IMR-90 (cell line): ENCODE results near the gene SPDEF. TPM values are rescaled to one million over a fixed set of nuclear protein-coding genes. Genes with fewer than 3 reads are reported as not detected.

ENCODE experiments used
- ATAC-seq: fragments of 200-7000 bp; cut with Tn5 transposase; 2 replicates; pipeline ENCODE4 v1.9.1; 2020; ENCODE audit warnings: low read depth, mild to moderate bottlenecking, moderate library complexity
- BruUV-seq: library from RNA; stranded (reverse); fragments of 400-500 nt; replicated peaks from 2 replicates; lab custom pipeline; 2021; lab: Mats Ljungman, UMichigan
- CTCF ChIA-PET: fragments of 300-600 bp; formaldehyde crosslinking; extraction: SDS; loops from one replicate; lab custom pipeline; 2021; ENCODE audit warnings: antibody characterized with exemption; lab: Yijun Ruan, JAX
- POLR2A ChIA-PET: fragments of 300-600 bp; sonication (Branson Sonifier 250); formaldehyde crosslinking; loops from one replicate; lab custom pipeline; 2022; ENCODE audit warnings: antibody characterized with exemption; ENCODE audit not compliant: unreplicated experiment; lab: Charles Lee
- DNase-seq: peaks from one replicate; pipeline ENCODE4 v3.0.0; 2013
- H2AFZ ChIP-seq: replicated peaks from 2 replicates; pipeline ENCODE3; 2013; ENCODE audit warnings: low read length, mild to moderate bottlenecking; ENCODE audit not compliant: poor library complexity
- H2AK5ac ChIP-seq: 2 replicates; pipeline ENCODE4 v1.6.1; 2013; ENCODE audit warnings: low read depth, low read length, inconsistent platforms
- H2AK9ac ChIP-seq: replicated peaks from 2 replicates; pipeline ENCODE3; 2013; ENCODE audit warnings: mild to moderate bottlenecking, low read depth, low read length, moderate library complexity; ENCODE audit not compliant: poor library complexity
- H2BK120ac ChIP-seq: 2 replicates; pipeline ENCODE4 v1.6.1; 2013; ENCODE audit warnings: low read depth, low read length, inconsistent platforms
- H2BK15ac ChIP-seq: 3 replicates; pipeline ENCODE4 v1.6.1; 2013; ENCODE audit warnings: low read depth, low read length, inconsistent platforms
- H2BK20ac ChIP-seq: 2 replicates; pipeline ENCODE4 v1.6.1; 2013; ENCODE audit warnings: low read depth, mild to moderate bottlenecking, inconsistent platforms, low read length, moderate library complexity
- H2BK5ac ChIP-seq: 2 replicates; pipeline ENCODE4 v1.6.1; 2013; ENCODE audit warnings: mild to moderate bottlenecking, low read depth, low read length, inconsistent platforms; ENCODE audit not compliant: poor library complexity, severe bottlenecking
- H3K14ac ChIP-seq: replicated peaks from 2 replicates; pipeline ENCODE4 v1.6.1; 2013; ENCODE audit warnings: low read depth, low read length, inconsistent platforms
- H3K18ac ChIP-seq: 2 replicates; pipeline ENCODE4 v1.6.1; 2013; ENCODE audit warnings: low read depth, low read length, control low read depth
- H3K23ac ChIP-seq: 2 replicates; pipeline ENCODE4 v1.6.1; 2013; ENCODE audit warnings: low read depth, low read length, inconsistent platforms
- H3K27ac ChIP-seq: 2 replicates; pipeline ENCODE4 v1.5.1; 2013; ENCODE audit warnings: mild to moderate bottlenecking, control low read depth, low read length; ENCODE audit not compliant: insufficient read depth
- H3K27me3 ChIP-seq: 2 replicates; pipeline ENCODE4 v1.6.1; 2013; ENCODE audit warnings: low read length; ENCODE audit not compliant: control insufficient read depth, insufficient read depth
- H3K36me3 ChIP-seq: 2 replicates; pipeline ENCODE4 v1.6.1; 2013; ENCODE audit warnings: low read length, mixed read lengths; ENCODE audit not compliant: control insufficient read depth, insufficient read depth
- H3K4ac ChIP-seq: 2 replicates; pipeline ENCODE4 v1.6.1; 2013; ENCODE audit warnings: low read depth, low read length, inconsistent platforms
- H3K4me1 ChIP-seq: 2 replicates; pipeline ENCODE4 v1.6.1; 2013; ENCODE audit warnings: low read length, mixed read lengths; ENCODE audit not compliant: control insufficient read depth, insufficient read depth
- H3K4me2 ChIP-seq: 2 replicates; pipeline ENCODE4 v1.6.1; 2013; ENCODE audit warnings: low read depth, mild to moderate bottlenecking, control low read depth, low read length, moderate library complexity
- H3K4me3 ChIP-seq: 2 replicates; pipeline ENCODE4 v1.5.1; 2013; ENCODE audit warnings: low read depth, mild to moderate bottlenecking, control low read depth, low read length, moderate library complexity; ENCODE audit not compliant: insufficient read depth
- H3K56ac ChIP-seq: 2 replicates; pipeline ENCODE4 v1.6.1; 2013; ENCODE audit warnings: low read length, inconsistent platforms; ENCODE audit not compliant: insufficient read depth; ENCODE audit errors: extremely low read depth
- H3K79me1 ChIP-seq, 2 experiments: 2 replicates each; pipeline ENCODE4 v1.6.1; 2013; ENCODE audit warnings: low read length in 2 of 2, inconsistent platforms in 1 of 2, low read depth in 1 of 2
- H3K9ac ChIP-seq: 2 replicates; pipeline ENCODE4 v1.6.1; 2013; ENCODE audit warnings: low read depth, low read length, control low read depth
- H3K9me1 ChIP-seq: 2 replicates; pipeline ENCODE4 v1.6.1; 2013; ENCODE audit warnings: low read length, inconsistent platforms; ENCODE audit not compliant: insufficient read depth
- H3K9me3 ChIP-seq: 2 replicates; pipeline ENCODE4 v1.6.1; 2013; ENCODE audit warnings: low read length; ENCODE audit not compliant: control insufficient read depth, insufficient read depth
- H4K20me1 ChIP-seq: 2 replicates; pipeline ENCODE4 v1.6.1; 2013; ENCODE audit warnings: low read length, inconsistent platforms; ENCODE audit not compliant: insufficient read depth
- H4K5ac ChIP-seq: 2 replicates; pipeline ENCODE4 v1.6.1; 2013; ENCODE audit warnings: mild to moderate bottlenecking, low read depth, low read length, control low read depth
- H4K8ac ChIP-seq, 2 experiments: 2 replicates each; pipeline ENCODE4 v1.6.1; 2013; ENCODE audit warnings: low read depth in 2 of 2, low read length in 2 of 2, control low read depth in 1 of 2, inconsistent platforms in 1 of 2
- H4K91ac ChIP-seq: 2 replicates; pipeline ENCODE4 v1.6.1; 2013; ENCODE audit warnings: low read depth, low read length, inconsistent platforms; ENCODE audit not compliant: insufficient read depth
- FOS ChIP-seq: fragments of 150-350 bp; IDR thresholded peaks from 2 replicates; pipeline ENCODE4 v1.6.1; 2016; ENCODE audit warnings: low read depth, low read length
- NFE2L2 ChIP-seq: fragments of 150-350 bp; IDR thresholded peaks from 2 replicates; pipeline ENCODE4 v1.6.1; 2016; ENCODE audit warnings: low read depth, mild to moderate bottlenecking, low read length
- POLR2A ChIP-seq: IDR thresholded peaks from 2 replicates; pipeline ENCODE4 v1.6.1; 2012; ENCODE audit warnings: mild to moderate bottlenecking, low read depth, low read length
- WGBS, 2 experiments: methylation state at CpG; one replicate each; pipeline versions ENCODE4 v1.1.5 to v1.1.7; 2013; ENCODE audit warnings: missing lambda C conversion rate in 2 of 2; ENCODE audit not compliant: insufficient read length in 1 of 2; ENCODE audit errors: extremely low coverage in 2 of 2; 5-methylcytosine and 5-hydroxymethylcytosine counted together
- dilution Hi-C: fragments of 300-500 bp; cut with HindIII; formaldehyde crosslinking; loops from one replicate; pipeline ENCODE4 v1.14.3; 2018; ENCODE audit warnings: low sequenced_read_pairs; ENCODE audit not compliant: unreplicated experiment
- in situ Hi-C: fragments of 300-500 bp; cut with MboI; formaldehyde crosslinking; loops from 3 replicates; pipeline ENCODE4 v1.14.3; 2019; ENCODE audit warnings: low sequenced_read_pairs, inconsistent platforms, mixed read lengths
- intact Hi-C: fragments of 100-400 bp; cut with micrococcal nuclease; formaldehyde crosslinking; loops from 2 replicates; pipeline ENCODE4 v1.10.0; 2022
- polyA plus RNA-seq, 3 experiments: library from polyadenylated mRNA; depleted of rRNA; stranded (reverse); fragments of >200 nt; gene quantifications; 2 replicates each; pipeline ENCODE4 v1.2.3, GENCODE V29; 2012; ENCODE audit warnings: low replicate concordance in 1 of 3
- total RNA-seq: library from RNA; depleted of rRNA; stranded (reverse); fragments of >200 nt; gene quantifications from 2 replicates; pipeline ENCODE4 v1.2.3, GENCODE V29; 2012
- TF ChIP-seq, protein P1 (sequence below): fragments of 150-350 bp; IDR thresholded peaks from 2 replicates; pipeline ENCODE4 v1.6.1; 2016; ENCODE audit warnings: low read depth, mild to moderate bottlenecking, low read length, moderate library complexity, borderline replicate concordance
- TF ChIP-seq, protein P2 (sequence below): conservative IDR thresholded peaks from 2 replicates; pipeline ENCODE4 v1.5.1; 2012; ENCODE audit warnings: mild to moderate bottlenecking, low read depth, low read length, improper control_type of control experiment

Gene SPDEF
- total and polyA plus RNA-seq, 2 of the 4 experiments (the other 2 are of a cell fraction), result 0.05 TPM; not detected in 1

DNA sequence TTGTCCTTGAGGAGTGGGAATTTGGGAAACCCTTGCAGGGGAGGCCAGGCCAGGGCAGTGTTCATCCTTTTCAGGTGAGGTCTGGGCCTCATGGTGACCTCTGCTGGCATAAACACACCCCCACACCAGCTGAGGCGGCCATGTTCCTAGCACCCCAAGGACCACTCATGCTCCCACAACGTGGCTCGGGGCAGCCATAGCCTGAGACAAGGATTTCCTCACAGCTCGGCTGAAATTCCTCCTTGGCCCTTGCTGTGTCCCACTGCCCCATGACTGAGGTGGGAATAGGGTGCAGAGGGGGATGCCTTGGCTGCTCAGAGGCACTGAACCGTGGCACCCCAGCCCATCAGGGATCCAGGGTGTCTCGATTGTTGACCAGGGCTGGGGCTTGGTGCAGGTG is 27.3 kb upstream of the SPDEF start:
- ChIA-PET POLR2A (no interaction called here), CTCF (no interaction called here)
- no peak overlapping the region for H3K18ac ChIP-seq
- no peak overlapping the region for H2BK15ac ChIP-seq
- peaks cover 9% of the 10 kb centered on the region; the same call in 1 of the 2 replicates for H3K4me1 ChIP-seq
- no peak overlapping the region for H2AK5ac ChIP-seq
- H3K27ac ChIP-seq, result no peak overlapping the region
- no peak overlapping the region for H2BK120ac ChIP-seq
- H3K36me3 ChIP-seq, result peaks cover 4% of the 10 kb centered on the region; the same call in 1 of the 2 replicates
- no peak overlapping the region for H3K4me2 ChIP-seq
- dilution Hi-C loops (no loop called here), in situ Hi-C loops (no loop called here), intact Hi-C loops (no loop called here)
- no peak overlapping the region for H2AK9ac ChIP-seq
- no peak overlapping the region for H3K23ac ChIP-seq
- H3K9ac ChIP-seq, result no peak overlapping the region
- H3K14ac ChIP-seq, result no peak overlapping the region
- BruUV-seq, result no TSS peak
- no peak overlapping the region for H4K5ac ChIP-seq
- no peak overlapping the region for H2BK5ac ChIP-seq
- H2BK20ac ChIP-seq, result no peak overlapping the region
- peaks cover 7 to 48% of the 10 kb centered on the region in 2 experiments for H3K79me1 ChIP-seq
- TF ChIP-seq, protein P1, sequence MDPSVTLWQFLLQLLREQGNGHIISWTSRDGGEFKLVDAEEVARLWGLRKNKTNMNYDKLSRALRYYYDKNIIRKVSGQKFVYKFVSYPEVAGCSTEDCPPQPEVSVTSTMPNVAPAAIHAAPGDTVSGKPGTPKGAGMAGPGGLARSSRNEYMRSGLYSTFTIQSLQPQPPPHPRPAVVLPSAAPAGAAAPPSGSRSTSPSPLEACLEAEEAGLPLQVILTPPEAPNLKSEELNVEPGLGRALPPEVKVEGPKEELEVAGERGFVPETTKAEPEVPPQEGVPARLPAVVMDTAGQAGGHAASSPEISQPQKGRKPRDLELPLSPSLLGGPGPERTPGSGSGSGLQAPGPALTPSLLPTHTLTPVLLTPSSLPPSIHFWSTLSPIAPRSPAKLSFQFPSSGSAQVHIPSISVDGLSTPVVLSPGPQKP, result no peak
- TF ChIP-seq, protein P2, sequence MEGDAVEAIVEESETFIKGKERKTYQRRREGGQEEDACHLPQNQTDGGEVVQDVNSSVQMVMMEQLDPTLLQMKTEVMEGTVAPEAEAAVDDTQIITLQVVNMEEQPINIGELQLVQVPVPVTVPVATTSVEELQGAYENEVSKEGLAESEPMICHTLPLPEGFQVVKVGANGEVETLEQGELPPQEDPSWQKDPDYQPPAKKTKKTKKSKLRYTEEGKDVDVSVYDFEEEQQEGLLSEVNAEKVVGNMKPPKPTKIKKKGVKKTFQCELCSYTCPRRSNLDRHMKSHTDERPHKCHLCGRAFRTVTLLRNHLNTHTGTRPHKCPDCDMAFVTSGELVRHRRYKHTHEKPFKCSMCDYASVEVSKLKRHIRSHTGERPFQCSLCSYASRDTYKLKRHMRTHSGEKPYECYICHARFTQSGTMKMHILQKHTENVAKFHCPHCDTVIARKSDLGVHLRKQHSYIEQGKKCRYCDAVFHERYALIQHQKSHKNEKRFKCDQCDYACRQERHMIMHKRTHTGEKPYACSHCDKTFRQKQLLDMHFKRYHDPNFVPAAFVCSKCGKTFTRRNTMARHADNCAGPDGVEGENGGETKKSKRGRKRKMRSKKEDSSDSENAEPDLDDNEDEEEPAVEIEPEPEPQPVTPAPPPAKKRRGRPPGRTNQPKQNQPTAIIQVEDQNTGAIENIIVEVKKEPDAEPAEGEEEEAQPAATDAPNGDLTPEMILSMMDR, result 0 out of 2 replicates have a peak, but pooled peaks have one; percentile 10
- TF ChIP-seq POLR2A, result no peak
- TF ChIP-seq FOS, result no peak
- no peak for TF ChIP-seq NFE2L2
- H3K56ac ChIP-seq, result no peak overlapping the region
- no peaks in the 10 kb centered on the region for H3K27me3 ChIP-seq
- no peak for ATAC-seq
- no peak overlapping the region for H3K4ac ChIP-seq
- no peak for DNase-seq
- H4K91ac ChIP-seq, result no peak overlapping the region
- H3K9me3 ChIP-seq, result no peaks in the 10 kb centered on the region
- WGBS, 2 experiments, result no CpG with 5 or more reads among the region's 6 CpGs
- peaks cover 39% of the 10 kb centered on the region for H4K20me1 ChIP-seq
- peaks cover 12% of the 10 kb centered on the region; the same call in 1 of the 2 replicates for H3K9me1 ChIP-seq
- H4K8ac ChIP-seq, result no peak overlapping the region
- no peak overlapping the region for H3K4me3 ChIP-seq
- H2AFZ ChIP-seq, result no peak overlapping the region
